GM06990 (cell line): ENCODE data around the gene STRN.

Experiments used
- DNase-seq: peaks from one replicate; pipeline ENCODE4 v3.0.0-alpha.2; 2011; ENCODE audit not compliant: insufficient read length; ENCODE audit errors: extremely low read depth
- H3K27me3 ChIP-seq: replicated peaks from 2 replicates; pipeline ENCODE4 v1.6.0; 2011; ENCODE audit warnings: low read length; ENCODE audit not compliant: control insufficient read depth, insufficient read depth
- H3K36me3 ChIP-seq: 2 replicates; pipeline ENCODE4 v1.5.1; 2011; ENCODE audit warnings: low read length; ENCODE audit not compliant: control insufficient read depth, insufficient read depth
- H3K4me3 ChIP-seq: replicated peaks from 2 replicates; pipeline ENCODE4 v1.5.1; 2011; ENCODE audit warnings: low read depth, mild to moderate bottlenecking, control low read depth, low read length
- CTCF ChIP-seq: IDR thresholded peaks from 2 replicates; pipeline ENCODE4 v1.5.1; 2011; ENCODE audit warnings: low read length, control low read depth, mild to moderate bottlenecking, inconsistent platforms; ENCODE audit not compliant: insufficient read depth, poor library complexity, severe bottlenecking

The STRN gene

GRCh38 chr2:36807223-36807886, 159.0 kb downstream of the STRN start:
- no peaks in the 10 kb centered on the region; the same call in 1 of the 2 replicates for H3K27me3 ChIP-seq
- no peak overlapping the region for H3K4me3 ChIP-seq
- no peak for TF ChIP-seq CTCF
- no peak for DNase-seq
- no peaks in the 10 kb centered on the region for H3K36me3 ChIP-seq

GRCh38 chr2:36805635-36806224, 160.6 kb downstream of the STRN start:
- no peak overlapping the region for H3K4me3 ChIP-seq
- TF ChIP-seq CTCF = no peak

GRCh38 chr2:36802952-36803351, 163.4 kb downstream of the STRN start:
- H3K27me3 ChIP-seq = no peaks in the 10 kb centered on the region; the same call in 1 of the 2 replicates
- TF ChIP-seq CTCF = no peak
- DNase-seq = no peak
- H3K36me3 ChIP-seq = no peaks in the 10 kb centered on the region
- H3K4me3 ChIP-seq = no peak overlapping the region

More at GRCh38 chr2:36805635-36806224, 160.6 kb downstream of the STRN start:
- no peak for DNase-seq
- Histone ChIP-seq H3K27me3 (no peaks in the 10 kb centered on the region; the same call in 1 of the 2 replicates), H3K36me3 (no peaks in the 10 kb centered on the region)

GRCh38 chr2:36801088-36801487, 165.2 kb downstream of the STRN start:
- no peak for DNase-seq
- Histone ChIP-seq H3K4me3 (no peak overlapping the region), H3K27me3 (no peaks in the 10 kb centered on the region; the same call in none of the 2 replicates), H3K36me3 (no peaks in the 10 kb centered on the region)
- no peak for TF ChIP-seq CTCF

GRCh38 chr2:36800381-36800780, 166.0 kb downstream of the STRN start:
- no peaks in the 10 kb centered on the region; the same call in none of the 2 replicates for H3K27me3 ChIP-seq
- DNase-seq = no peak
- no peak overlapping the region for H3K4me3 ChIP-seq
- H3K36me3 ChIP-seq = no peaks in the 10 kb centered on the region
- no peak for TF ChIP-seq CTCF

- Histone ChIP-seq H3K4me3 (no peak overlapping the region), H3K36me3 (no peaks in the 10 kb centered on the region), H3K27me3 (no peaks in the 10 kb centered on the region; the same call in none of the 2 replicates)
- TF ChIP-seq CTCF = no peak
- no peak for DNase-seq
These were observed 167.6 kb downstream of the STRN start for GRCh38 chr2:36798724-36799123.
